NCI-H510A treated with DMSO at 0.1 percent for 48 hours (cell line): ENCODE results near the gene XIRP2.

Source experiments
- DNase-seq: peaks from one replicate; lab custom pipeline; 2025; lab: John Stamatoyannopoulos, UW

The XIRP2 gene

DNA sequence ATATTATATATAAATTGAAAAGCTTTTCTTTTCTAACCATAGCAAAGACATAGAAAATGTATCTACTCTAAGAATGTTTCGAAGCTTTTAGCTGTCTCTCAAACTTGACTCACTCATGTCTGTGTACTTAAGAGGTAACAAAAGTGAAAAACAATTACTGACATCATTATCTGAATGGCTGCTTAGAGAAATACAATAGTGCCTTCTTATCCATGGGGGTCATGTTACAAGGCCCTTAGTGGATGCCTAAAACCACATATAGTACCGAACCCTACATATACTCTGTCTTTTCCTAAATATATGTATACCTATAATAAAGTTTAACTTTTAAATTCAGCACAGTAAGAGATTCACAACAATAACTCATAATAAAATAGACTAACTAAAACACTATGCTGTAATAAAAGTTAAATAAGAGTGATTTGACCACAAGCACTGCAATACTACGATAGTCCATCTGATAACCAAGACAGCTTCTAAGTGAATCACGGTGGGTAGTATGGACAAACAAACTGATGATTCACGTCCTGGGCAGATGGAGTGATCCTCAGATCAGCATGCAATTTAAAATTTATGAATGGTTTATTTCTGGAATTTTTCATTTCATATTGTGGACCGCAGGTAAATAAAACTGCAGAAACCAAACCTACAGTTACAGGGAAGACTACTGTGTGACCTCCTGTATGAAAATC is 246.2 kb downstream of the XIRP2 start:
- peak; percentile 54 for DNase-seq

DNA sequence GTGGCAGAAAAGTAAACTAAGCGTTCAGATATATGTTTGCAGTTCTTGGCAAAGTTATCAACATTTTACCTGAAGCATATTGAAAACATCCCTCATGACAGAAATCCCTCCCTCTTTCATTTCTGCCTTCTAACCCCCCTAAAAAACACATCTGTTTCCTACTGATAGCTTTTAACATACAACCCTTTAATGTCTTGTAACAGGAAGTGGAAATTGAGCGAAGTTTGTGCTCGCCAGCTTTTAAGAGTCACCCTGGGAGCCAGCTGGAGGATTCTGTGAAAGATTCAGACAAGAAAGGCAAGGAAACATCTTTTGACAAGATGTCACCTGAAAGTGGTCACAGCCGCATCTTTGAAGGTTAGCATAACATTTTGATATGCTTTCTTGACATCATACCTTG is 247.4 kb downstream of the XIRP2 start:
- no peak for DNase-seq

DNA sequence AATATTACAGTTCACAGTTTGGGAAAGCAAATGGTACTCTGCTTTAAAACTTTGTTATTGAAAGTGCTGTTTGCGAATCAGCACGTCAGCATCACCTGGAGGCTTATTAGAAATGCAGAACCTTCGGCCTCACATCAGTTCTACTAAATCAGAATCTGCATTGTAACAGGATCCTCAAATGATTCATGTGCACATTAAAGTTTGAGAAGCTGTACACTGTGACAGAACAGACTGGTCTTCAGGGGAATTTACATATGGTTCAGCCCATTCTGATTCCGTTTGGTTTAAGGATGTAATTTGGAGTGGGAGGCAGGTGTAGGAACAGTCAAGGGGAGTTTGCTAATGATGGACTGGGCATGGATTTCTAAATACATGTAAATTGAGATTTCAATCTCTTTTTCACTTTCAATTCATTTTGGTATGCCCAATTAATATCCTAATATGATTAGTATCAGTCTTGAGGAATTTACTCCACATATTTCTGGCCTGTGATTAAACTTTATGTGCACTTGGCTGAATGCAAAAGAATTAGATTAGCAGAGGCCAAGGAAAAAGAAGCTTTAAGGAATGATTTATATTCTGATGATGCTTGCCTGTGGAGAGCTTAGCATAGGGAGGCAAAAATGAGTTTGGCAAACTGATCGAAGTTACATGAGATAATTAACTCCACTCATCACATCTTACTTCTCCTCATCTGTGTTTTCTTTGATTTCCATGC is 248.8 kb downstream of the XIRP2 start:
- no peak for DNase-seq

DNA sequence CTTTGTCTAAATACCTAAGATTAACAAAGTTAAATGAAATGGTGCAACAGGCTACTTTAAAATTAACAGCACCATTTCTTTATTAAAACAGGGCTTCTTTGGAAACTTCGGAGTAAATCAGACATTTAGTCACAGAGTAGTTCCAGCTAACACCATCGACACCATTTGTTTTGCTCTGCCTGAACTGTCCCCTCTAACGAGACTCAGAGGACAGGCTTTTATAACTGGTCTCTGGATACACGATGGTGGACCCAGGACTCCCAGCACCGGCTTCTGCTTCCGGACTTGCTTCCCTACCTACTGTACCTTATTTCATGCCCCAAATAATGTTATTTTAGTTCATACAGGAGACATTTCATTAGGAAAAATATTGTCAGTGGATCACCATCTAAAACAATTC is 252.1 kb downstream of the XIRP2 start:
- no peak for DNase-seq

DNA sequence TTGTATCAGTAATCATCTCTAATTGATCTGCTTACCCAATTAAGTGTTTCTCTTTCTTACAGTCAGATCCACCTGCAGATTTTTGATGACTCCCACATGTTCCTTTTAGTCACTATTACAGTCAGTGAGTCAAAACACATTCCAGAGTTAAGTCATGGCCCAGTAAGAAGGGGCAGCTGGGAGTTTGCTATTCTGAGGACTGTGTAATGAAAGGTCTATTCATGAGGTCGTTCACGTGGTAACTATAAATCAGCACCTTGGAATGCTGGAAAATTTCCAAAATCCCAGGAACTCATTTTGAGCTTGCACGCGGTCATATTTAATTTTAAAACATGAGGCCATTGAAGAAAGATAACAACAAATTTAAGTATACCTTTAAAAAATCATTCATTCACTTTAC is 252.5 kb downstream of the XIRP2 start:
- no peak for DNase-seq

DNA sequence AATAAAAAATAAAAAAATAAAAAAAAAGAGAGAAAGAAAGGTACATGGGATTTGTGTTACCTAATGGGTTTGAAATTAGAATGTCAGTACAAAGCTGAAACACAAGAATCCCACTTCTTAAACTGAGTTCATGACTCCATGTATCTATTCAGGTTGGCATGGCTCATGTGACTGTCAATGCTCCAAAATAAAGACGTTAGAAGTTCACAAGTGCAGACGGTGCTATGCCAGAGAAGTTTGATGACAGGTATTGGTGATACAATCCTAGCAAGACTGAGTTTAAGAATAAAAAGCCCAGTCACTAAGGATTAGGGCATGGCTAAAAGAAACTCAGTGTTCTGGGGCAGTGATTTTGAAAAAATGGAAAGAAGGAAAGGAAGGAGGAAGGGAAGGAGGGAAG is 254.3 kb downstream of the XIRP2 start:
- no peak for DNase-seq

DNA sequence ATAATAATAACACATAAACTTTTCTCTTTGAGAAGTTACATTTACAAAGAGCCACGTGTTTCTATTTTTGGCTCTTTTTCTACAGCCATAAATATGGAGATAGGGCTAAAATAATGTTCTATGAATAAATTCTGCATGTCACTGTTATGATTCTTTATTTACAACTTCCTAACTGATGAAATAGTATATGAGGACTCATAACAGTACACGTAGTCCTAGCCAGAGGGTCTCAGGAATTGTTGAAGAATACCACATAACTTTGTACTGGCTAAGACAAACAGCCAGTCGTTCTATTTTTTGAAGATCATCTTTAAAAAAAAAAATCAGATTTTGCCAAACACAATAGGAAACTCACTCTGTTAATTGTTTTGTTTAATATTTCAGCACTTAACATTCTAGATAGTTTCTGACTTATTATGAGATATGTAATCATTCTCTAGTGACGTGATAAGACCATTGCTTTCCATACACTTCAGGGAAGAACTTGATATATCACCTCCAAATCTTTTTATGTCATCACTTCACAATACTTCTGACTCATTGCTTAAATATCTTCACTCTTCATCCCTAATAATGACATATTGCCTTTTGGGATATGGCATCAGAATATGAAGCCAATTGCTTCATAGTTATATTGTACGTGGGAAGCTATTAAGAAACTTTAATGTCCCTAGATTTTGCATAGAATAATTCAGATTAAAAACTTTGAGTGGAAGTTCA is 256.1 kb downstream of the XIRP2 start:
- no peak for DNase-seq

DNA sequence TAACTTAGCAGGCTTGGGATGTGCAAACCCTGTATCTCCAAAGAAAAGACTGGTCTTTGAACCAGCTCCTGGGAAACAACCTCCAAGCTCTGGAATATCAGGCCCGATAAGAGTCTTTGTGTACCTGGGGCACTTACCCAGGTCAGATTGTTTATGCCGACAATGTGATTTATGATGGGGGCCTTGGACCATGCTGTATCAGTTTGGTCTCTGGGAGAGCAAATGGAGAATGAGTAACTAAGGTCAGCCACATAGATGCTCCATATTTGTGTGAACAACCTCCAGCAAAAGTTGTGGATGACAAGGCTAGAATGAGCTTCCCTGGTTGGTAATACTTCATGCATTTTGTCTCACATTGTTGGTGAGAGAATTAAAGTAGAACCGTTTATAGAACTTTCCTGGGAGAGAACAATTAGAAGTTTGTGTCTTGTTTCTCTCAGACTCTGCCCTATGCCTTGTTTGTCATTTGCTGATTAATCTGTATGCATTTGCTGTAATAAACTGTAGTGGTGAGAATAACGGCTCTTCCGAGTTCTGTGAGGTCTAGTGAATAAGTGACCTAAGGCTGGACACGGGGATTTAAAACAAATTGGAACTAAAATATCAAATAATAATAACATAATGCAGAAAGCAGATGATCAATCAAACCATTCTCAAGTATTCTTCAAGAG is 259.1 kb downstream of the XIRP2 start:
- no peak for DNase-seq

DNA sequence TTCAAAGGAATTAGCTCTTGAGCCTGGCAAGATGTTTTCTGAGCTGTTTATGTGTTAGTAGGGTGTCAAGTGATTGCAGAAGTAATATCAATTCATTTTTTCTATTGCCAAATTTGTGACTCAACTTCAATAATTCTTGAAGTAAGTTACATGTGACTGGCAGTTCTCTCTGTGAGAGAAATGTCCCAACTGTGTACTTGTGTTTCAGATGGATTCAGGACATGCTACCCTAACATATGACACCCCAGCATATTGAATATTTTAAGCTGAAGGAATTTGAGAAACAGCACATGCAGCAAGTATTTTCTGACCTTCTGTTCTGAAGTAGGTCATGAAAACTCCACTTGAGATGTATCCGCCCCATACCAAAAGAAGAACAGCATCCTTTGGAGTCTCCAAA is 263.6 kb downstream of the XIRP2 start:
- DNase-seq: no peak

DNA sequence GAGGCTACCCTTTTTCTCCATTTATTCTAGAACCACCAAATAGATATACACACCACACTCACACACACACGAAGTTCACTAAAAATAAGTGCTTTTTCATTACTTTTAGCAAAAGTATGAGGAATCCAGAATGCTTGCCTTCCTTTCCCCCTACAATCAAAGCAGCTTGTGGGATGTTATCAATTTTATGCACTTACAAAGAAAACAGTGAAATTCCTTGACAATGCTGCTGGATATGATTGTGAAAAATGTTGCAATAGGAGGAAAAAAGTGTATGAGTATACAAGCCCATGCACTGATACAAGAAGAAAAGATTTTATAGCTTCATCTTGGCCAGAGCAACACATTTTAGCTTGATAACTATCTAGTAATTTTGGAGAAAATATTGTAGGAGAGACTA is 269.2 kb downstream of the XIRP2 start:
- no peak for DNase-seq

DNA sequence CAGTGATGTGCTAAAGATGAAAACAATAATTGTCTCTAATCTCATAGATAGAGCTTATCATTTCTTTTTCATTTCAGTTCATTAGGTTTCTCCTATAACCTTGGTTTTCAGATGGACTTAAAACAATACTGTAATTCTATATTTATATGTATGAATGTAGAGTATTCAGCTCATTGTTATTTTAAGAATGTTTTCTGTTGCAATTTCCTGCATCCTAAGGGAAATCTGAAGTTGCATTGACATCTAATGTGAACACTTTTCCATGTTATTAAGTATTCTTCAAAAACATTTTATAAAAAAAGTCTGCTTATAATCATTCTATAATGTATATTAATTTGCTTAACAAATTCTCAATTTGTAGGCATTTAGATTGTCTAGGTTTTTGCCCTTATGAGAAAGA is 288.9 kb downstream of the XIRP2 start:
- DNase-seq: no peak

DNA sequence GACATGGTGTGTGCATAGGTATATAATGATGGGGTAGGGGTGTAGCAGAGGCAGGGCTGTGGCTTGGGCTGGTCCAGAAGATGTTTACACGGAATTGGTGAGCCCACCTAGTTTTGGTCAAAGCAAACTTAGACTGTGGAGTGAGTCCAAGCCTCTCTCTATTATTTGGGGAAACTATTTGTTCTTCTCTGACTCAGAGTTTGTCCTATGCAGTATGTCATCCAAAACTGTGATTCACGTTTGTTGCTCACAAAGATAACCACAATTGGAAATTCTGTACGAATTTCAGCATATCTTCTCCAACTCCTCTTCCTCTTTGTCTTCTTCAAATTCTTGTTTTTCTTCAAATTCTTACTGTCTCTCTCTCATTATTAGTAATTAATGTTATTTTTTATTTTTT is 292.9 kb downstream of the XIRP2 start:
- no peak for DNase-seq

DNA sequence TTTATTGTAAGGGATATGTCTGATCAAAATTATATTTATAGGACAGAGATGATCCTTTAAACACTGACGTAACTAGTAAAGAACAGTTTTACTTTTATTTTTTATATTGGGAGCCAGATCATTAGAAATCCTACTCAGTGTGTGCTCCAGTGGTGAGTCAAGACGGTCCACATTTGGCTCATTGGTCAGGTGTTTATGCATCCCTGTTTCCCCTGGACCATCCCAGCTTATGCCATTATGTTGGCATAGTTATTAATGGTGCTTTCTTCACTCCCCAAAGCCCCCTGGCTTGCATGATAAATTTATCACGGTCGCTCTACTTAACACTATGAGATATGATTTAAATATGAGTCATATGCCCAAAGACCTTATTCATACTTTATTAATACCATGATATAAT is 293.4 kb downstream of the XIRP2 start:
- no peak for DNase-seq

DNA sequence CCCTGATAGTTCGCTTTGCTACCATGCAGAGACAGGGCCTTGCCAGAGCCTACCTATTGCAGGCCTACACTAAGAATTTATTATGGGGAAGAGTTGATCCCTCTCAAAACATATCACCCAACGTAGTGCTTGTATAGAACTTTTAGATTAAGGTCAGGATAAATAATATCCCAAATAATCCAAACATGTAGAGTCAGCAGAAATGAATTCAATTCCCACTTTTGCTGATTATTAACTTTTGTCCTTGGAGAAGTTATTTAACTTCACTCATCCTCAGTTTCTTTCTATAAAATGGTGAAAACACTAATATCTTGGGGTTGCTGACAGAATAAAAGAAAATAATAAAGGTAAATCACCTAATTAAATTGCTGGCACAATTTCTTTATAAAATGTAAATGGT is 294.1 kb downstream of the XIRP2 start:
- no peak for DNase-seq

DNA sequence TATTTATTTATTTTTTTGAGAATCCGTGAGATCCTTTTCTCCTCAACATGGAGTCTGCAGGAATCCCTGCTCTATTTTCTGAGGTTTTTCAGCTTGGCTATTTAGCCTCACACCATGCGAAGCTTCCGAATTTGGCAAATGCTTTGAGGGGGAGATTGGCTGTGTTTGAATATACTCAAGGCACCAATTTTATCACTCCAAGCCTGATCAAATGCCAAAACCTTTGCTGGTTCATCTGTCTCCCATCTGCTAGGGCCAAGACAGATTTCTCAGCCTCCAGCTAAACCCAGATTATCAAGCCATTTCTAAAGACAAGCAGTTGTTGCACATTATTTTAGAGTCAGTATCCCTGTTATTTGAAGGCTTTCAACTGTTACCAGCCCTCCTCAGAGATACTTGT is 295.7 kb downstream of the XIRP2 start:
- DNase-seq: no peak

DNA sequence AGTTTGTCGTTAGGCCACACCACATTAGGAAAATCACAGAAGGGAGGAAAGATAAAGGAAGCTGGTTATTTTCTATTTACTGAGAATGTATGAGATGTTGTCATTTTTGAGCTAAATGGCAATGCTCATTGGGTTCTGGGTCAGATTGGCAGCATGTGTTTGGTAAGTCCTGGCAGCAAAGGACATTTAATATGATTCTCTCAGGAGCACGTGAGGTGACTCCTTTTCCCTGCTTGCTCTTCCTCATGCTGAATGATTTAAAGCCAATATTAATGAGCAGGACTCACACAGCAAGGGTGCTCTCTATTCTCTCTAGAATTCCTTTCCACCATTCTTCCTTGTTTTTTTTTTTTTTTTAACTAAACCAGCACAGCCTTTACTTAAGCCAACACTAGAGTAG is 298.2 kb downstream of the XIRP2 start:
- no peak for DNase-seq

DNA sequence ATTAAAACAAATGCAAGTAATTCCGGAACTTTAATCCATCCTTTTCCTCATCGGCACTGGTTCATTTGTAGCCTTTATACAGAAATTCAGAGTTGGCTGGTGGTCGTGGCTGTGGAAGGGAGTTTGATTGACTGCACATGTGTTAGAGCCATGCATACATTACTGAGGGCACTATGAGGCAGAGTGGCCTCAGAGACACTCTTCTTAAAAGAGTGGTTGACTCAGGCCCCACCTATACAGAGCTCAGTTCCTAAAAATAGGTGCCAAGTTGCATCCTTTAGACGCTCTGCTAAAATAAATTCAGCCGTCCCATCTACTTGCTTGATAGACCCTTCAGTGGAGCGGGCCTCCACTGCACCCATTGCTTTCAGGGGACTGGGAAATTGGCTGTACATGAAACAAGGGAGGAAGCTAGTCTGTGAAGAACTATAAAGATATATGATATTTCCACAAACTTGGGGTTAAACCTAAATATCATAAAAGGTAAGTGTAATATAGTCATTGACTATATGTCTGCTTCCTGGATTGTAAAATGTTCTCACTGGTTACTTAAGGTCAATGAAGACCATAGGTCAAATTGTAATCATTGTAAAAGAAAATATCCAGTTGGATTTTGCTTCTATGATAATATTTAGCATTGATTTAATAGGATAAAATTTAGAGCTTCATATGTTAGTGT is 298.9 kb downstream of the XIRP2 start:
- DNase-seq: no peak

DNA sequence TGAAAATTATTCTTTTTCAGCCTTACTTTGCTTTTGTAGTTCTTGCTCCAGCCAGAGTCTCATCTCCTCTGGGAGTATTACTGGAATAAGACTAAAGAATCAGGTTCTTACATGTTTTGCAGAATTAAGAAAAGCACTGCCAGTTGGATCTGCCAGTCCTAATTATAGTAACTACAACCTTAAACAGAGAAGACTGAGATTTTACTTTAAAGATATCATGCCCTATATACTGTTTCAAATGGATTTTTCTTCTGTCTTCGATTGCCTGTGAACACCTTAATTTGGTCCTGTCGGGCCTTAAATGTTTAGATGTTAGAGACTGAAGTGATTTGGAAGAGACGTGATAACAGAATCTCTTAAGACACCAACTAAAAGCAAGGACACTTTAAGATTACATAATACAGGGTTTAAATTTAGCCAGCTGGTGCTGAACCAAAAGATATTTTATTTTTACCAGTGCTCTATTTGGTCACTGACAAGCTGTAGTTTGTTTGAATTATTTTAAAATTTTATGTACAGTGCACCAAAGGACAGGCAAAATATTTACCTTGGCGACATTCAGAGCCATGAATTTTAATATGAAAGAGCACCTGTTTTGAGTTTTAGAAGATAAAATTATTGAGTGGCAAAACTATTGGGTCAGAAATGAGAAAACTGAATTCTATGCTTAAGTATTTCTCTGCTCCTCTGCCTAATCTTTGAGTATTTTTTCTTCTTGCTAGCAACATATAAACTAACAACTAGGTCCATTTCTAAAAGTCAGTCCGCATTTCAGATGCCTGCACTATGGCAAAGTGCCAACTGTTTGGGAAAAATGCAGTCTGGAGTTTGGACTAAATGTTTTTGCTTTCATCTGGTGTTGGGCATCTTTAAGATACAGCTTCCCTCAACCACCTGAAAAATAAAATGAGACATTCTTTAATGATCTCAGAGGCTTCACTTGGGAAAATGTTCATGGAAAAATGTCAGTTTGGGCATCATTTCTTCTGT is 300.0 kb downstream of the XIRP2 start:
- DNase-seq: no peak

DNA sequence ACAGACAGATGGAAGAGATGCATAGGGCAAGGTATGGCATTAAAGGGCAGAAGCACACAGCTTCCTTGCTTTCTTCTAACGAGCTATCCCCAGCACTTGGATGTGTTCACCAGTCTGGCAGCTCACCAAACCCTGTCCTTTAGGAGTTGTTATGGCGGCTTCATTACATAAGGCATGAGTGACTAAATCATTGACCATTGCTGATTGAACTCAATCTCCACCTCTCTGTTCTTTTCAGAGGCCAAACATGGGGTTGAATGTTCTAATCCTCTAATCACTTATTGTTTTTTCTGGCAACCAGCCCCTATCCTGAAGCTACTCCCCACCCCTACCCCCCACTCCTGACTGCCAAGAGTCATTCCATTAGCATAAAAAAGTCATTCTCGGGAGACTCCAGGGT is 301.8 kb downstream of the XIRP2 start:
- no peak for DNase-seq

DNA sequence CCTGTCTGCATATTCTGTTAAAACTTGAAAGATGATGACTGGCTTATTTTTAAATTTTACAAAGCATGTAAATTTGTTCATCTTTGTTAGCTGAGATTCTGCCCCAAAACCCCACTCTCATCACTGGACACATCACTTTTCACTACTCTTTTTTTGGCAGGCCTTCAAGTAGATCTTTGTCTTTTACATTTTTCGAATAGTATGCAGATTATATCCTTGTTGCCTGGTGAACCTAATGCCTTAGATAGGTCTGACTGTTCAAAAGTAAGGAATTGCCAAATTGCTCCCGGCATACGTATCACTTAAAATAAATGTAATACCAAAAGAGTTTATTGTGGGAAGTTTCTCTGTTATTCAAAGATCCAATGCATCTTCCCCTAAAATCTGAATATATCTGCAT is 303.3 kb downstream of the XIRP2 start:
- no peak for DNase-seq

DNA sequence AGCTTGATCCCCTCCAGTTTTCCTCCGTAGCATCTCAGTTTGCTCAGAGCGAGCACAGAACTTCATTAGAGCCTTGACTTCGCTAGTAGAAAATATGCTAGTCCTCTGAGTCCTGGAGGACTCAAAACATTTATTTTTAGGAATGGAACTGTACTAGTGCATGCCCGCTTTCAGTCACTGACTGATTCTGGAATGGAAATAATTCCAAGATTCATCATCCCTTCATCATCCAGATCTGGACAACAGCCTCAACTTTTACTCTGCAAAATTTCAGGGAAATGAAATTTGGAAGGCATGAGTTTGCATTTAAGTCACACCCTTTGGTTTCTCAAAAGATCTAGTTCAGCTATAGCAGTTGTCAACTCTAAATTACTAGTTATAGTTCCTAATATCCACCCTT is 304.6 kb downstream of the XIRP2 start:
- no peak for DNase-seq
